ENCODE measurements around the gene SSC5D.

SSC5D gene

DNA sequence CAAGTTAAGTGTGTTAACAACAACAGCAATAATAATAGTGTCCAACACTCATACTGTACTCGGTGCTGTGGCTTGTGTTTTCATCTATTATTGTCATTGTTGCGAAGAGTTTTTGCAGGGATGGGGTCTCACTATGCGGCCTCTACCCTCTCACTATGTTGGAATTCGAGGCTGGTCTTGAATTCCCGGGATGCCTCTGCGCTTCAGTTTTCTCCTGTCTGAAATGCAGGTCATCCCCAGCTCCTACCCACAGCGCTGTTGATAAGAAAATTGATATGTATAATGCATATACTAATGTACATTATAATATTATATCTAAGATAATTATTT, 62.0 kb downstream of the SSC5D start:
- POLR2A ChIA-PET, result interaction anchor here (0.9 to 1.6 kb wide), 5 partner anchors 30 to 470 kb away, joined by 3 to 11 read pairs (median 3); partner anchors contain the start of genes FIZ1, ZNF579 and ZNF628
- TF ChIP-seq ARNT (IDR thresholded peaks at IDR 0.05) (no peak), FOXA1 (IDR thresholded peaks at IDR 0.05) (no peak), SP1 (IDR thresholded peaks at IDR 0.05) (no peak), ELF4 (IDR thresholded peaks at IDR 0.05) (no peak), FOXM1 (IDR thresholded peaks at IDR 0.05; ENCODE audit: borderline replicate concordance) (no peak), BHLHE40 (IDR thresholded peaks at IDR 0.05; ENCODE audit: borderline replicate concordance) (no peak), ZNF384 (IDR thresholded peaks at IDR 0.05) (no peak), L3MBTL2 (conservative IDR thresholded peaks at IDR 0.05) (no peak), NFRKB (IDR thresholded peaks at IDR 0.05) (no peak), LEF1 (IDR thresholded peaks at IDR 0.05; ENCODE audit: borderline replicate concordance) (no peak), HDGF (IDR thresholded peaks at IDR 0.05; ENCODE audit: borderline replicate concordance) (no peak), TARDBP (IDR thresholded peaks at IDR 0.05) (no peak)
- TF ChIP-seq, protein P1, sequence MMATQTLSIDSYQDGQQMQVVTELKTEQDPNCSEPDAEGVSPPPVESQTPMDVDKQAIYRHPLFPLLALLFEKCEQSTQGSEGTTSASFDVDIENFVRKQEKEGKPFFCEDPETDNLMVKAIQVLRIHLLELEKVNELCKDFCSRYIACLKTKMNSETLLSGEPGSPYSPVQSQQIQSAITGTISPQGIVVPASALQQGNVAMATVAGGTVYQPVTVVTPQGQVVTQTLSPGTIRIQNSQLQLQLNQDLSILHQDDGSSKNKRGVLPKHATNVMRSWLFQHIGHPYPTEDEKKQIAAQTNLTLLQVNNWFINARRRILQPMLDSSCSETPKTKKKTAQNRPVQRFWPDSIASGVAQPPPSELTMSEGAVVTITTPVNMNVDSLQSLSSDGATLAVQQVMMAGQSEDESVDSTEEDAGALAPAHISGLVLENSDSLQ (IDR thresholded peaks at IDR 0.05), result no peak
- CTCF ChIA-PET, result no interaction called here
- DNase-seq (ENCODE audit: extremely low spot score), result no peak

DNA sequence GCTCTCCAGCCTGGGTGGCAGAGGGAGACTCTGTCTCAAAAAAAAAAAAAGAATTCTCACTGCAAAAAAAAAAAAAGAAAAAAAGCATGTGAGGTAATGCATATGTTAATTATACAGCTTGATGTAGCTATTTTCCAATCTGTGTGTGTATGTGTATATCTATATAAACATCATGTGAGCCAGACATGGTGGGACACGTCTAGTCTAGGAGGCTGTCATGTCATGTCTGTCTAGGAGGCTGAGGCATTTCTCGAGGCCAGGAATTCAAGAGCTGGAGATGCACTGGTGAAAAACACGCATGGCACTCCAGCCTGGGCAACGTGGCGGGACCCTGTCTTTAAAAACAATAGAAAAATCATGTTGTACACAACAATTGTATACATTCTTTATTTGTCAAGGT, 64.0 kb downstream of the SSC5D start:
- DNase-seq (ENCODE audit: extremely low spot score), result no peak
- ChIA-PET CTCF (interaction anchor here (0.6 kb wide), 1 partner anchor 52 kb away, joined by 6 read pairs; no protein-coding TSS in a partner anchor), POLR2A (interaction anchor here (0.6 kb wide), 1 partner anchor 55 kb away, joined by 3 read pairs; no protein-coding TSS in a partner anchor)
- TF ChIP-seq ZNF384 (IDR thresholded peaks at IDR 0.05), result no peak
- no peak for TF ChIP-seq HDGF (IDR thresholded peaks at IDR 0.05; ENCODE audit: borderline replicate concordance)
- TF ChIP-seq LEF1 (IDR thresholded peaks at IDR 0.05; ENCODE audit: borderline replicate concordance), result no peak
- TF ChIP-seq, protein P1 (IDR thresholded peaks at IDR 0.05), result no peak
- no peak for TF ChIP-seq TARDBP (IDR thresholded peaks at IDR 0.05)
- TF ChIP-seq FOXA1 (IDR thresholded peaks at IDR 0.05), result no peak
- TF ChIP-seq L3MBTL2 (conservative IDR thresholded peaks at IDR 0.05), result no peak
- TF ChIP-seq FOXM1 (IDR thresholded peaks at IDR 0.05; ENCODE audit: borderline replicate concordance), result no peak
- TF ChIP-seq BHLHE40 (IDR thresholded peaks at IDR 0.05; ENCODE audit: borderline replicate concordance), result no peak
- no peak for TF ChIP-seq NFRKB (IDR thresholded peaks at IDR 0.05)
- TF ChIP-seq SP1 (IDR thresholded peaks at IDR 0.05), result no peak
- no peak for TF ChIP-seq FOXK2 (IDR thresholded peaks at IDR 0.05)
- no peak for TF ChIP-seq ELF4 (IDR thresholded peaks at IDR 0.05)

DNA sequence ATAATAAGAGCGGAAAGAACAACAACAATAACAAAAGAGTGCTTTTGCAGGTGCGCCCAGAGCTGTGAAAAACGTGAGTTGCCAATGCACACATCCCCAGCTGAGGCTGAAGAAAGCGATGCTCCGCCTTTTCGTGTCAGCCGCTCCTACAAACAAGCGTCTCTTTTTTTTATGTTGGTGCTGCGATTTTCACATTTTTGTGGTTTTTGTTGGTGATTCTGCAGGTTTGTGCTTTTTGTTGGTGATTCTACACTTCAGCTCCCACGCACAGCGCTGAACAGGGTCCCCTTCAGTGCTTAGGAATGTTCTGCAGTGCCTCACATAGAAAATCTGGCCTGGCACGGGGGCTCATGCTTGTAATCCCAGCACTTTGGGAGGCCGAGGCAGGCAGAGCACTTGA, 64.4 kb downstream of the SSC5D start:
- TF ChIP-seq NFRKB (IDR thresholded peaks at IDR 0.05) (no peak), FOXM1 (IDR thresholded peaks at IDR 0.05; ENCODE audit: borderline replicate concordance) (no peak), CTBP1 (IDR thresholded peaks at IDR 0.05; ENCODE audit: borderline replicate concordance) (no peak), HDGF (IDR thresholded peaks at IDR 0.05; ENCODE audit: borderline replicate concordance) (no peak), TARDBP (IDR thresholded peaks at IDR 0.05) (no peak), FOXA1 (IDR thresholded peaks at IDR 0.05) (no peak), FOXK2 (IDR thresholded peaks at IDR 0.05) (no peak), L3MBTL2 (conservative IDR thresholded peaks at IDR 0.05) (no peak), ZNF384 (IDR thresholded peaks at IDR 0.05) (no peak), SP1 (IDR thresholded peaks at IDR 0.05) (no peak), ARNT (IDR thresholded peaks at IDR 0.05) (no peak), ELF4 (IDR thresholded peaks at IDR 0.05) (no peak), LEF1 (IDR thresholded peaks at IDR 0.05; ENCODE audit: borderline replicate concordance) (no peak), SUZ12 (IDR thresholded peaks at IDR 0.05) (no peak), BHLHE40 (IDR thresholded peaks at IDR 0.05; ENCODE audit: borderline replicate concordance) (no peak)
- TF ChIP-seq, protein P1 (IDR thresholded peaks at IDR 0.05), result no peak
- ChIA-PET CTCF (interaction anchor here (0.6 kb wide), 1 partner anchor 51 kb away, joined by 6 read pairs; no protein-coding TSS in a partner anchor), POLR2A (interaction anchor here (0.6 kb wide), 1 partner anchor 54 kb away, joined by 3 read pairs; no protein-coding TSS in a partner anchor)
- no peak for DNase-seq (ENCODE audit: extremely low spot score)

DNA sequence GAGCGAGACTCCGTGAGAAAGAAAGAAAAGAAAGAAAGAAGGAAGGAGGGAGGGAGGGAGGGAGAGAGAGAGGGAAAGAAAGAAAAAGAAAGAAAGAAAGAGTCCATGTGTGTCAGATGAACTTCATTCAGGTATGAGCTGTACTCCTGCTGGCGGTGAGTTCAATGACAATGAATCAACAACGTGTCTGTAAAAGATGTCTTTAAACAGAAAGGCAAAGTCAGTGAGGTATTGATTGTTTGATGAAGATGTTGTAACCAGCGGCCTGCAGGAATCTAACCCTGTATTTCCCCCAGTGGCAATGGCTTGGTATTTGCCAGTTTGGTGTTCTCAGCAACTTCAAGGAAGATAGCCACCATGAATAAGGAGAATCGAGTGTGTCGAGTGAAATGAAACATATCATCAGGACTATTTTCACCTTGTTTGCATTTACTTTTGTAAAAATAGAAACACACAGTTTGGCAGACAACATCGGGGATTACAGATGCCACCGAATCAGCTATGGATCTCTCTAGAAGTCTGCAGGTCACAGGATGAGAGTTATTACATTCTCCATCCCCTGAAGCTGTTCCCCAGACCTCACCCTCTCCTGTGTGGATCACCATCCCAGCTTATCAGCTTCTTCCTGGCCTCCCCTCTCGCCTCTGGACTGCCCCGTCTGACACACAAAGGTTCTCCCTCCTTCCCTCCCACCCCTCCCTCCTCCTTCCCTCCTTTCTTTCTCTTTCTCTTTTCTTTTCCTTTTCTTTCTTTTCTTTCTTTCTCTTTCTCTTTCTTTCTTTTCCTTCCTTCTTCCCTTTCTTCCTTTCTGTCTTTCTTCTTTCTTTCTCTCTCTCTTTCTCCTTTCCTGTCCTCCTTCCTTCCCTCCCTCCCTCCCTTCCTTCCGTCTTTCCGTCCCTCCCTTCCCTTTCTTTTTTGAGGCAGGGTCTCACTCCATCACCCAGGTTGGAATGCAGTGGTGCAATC, 65.3 kb downstream of the SSC5D start:
- POLR2A ChIA-PET, result no interaction called here

More for the DNA sequence above, 65.3 kb downstream of the SSC5D start:
- CTCF ChIA-PET, result no interaction called here
- no peak for DNase-seq (ENCODE audit: extremely low spot score)
- TF ChIP-seq ARNT (IDR thresholded peaks at IDR 0.05) (no peak), BHLHE40 (IDR thresholded peaks at IDR 0.05; ENCODE audit: borderline replicate concordance) (no peak), SP1 (IDR thresholded peaks at IDR 0.05) (no peak), FOXA1 (IDR thresholded peaks at IDR 0.05) (no peak), CTBP1 (IDR thresholded peaks at IDR 0.05; ENCODE audit: borderline replicate concordance) (no peak), SUZ12 (IDR thresholded peaks at IDR 0.05) (no peak), ZNF384 (IDR thresholded peaks at IDR 0.05) (no peak), TARDBP (IDR thresholded peaks at IDR 0.05) (no peak), NFRKB (IDR thresholded peaks at IDR 0.05) (no peak), FOXK2 (IDR thresholded peaks at IDR 0.05) (no peak), HDGF (IDR thresholded peaks at IDR 0.05; ENCODE audit: borderline replicate concordance) (no peak), ELF4 (IDR thresholded peaks at IDR 0.05) (no peak), LEF1 (IDR thresholded peaks at IDR 0.05; ENCODE audit: borderline replicate concordance) (no peak), L3MBTL2 (conservative IDR thresholded peaks at IDR 0.05) (no peak), FOXM1 (IDR thresholded peaks at IDR 0.05; ENCODE audit: borderline replicate concordance) (no peak)
- TF ChIP-seq, protein P1 (IDR thresholded peaks at IDR 0.05), result no peak

Measured in HEK293T (cell line).